CD1c-positive myeloid dendritic cell (primary cell): Measurements from ENCODE around the gene GYPC.
"Not testable (repeated sequence)": the region's sequence is repeated elsewhere in the genome, so short reads cannot be mapped to it uniquely, and the experiment has no call there.

Experiments used
- DNase-seq: peaks from one replicate; pipeline ENCODE4 v3.0.0-alpha.2; 2016; ENCODE audit errors: extremely low spot score

GYPC gene

DNA sequence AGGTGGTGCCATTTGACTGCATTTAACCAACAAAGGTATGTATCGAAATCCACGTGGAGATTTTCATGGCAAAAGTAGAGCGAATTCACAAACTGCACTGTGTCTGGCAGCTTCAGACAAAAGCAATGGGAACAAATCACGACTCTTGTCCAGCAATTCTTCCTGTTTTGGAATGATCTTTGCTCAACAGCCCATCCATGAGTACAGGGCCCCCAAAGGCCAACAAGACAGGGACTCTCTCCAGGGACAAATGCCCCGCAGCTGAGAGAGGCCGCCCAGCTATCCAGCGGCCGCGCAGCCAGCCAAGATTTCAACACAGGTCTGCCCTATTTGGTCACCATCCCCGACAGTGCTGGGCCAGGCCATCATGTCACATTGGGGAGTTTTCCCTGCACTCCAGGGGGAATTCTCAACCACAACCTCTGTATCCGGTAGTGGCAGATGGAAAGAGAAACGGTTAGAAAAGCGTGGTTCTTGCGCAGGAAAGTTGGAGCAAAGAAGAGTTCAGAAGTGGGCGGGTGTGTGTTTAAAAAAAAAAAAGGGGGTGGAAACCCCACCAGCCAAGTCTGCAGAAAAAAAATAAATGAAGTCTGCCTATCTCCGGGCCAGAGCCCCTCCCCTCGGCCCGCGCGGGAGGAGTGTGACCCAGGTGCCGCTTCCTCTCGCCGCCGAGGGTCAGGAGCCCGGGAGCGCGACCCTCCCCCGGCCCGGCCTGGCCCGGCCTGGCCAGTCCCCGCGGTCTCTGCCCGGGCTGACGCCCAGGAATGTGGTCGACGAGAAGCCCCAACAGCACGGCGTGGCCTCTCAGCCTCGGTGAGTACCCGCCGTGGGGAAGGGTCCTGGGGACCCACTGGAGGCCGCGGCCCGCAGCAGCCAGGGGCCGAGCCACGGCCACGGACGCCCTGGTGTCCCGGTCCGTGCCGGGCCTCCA is at the start of gene GYPC:
TSS of gene GYPC (plus strand) at position 659 of the 931 bp plus-strand sequence. CDS start at position 765, 106 bp downstream.
- DNase-seq, result peak; percentile 51

GRCh38 chr2:126614524-126615227 is 41.3 kb upstream of the GYPC start:
- DNase-seq, result no peak

DNA sequence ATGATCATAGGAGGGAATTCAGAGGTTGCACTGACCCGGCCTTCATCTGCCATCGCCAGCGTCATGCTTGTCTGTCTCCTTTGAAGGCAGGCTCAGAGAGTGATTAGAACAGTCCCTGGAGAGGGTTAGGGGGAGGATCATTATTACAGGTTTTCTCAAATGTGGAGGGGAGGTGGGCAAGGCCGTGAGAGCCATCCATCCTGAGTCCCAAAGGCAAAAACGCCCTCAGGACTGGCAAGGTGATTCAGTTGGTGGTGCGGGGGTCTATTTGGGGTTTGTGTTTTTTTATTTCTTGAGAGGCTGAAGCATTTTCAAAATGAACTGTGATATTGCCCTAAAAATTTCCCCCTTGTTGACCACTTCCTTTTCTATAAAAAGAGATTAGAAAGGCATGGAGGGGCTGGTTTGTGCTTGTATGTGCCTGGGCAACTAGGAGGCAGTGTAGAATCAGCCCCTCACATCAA is 39.3 kb upstream of the GYPC start:
- no peak for DNase-seq

- no peak for DNase-seq
These were observed 35.7 kb upstream of the GYPC start for GRCh38 chr2:126620302-126620701.

- no peak for DNase-seq
These were observed 33.0 kb upstream of the GYPC start for GRCh38 chr2:126623000-126623399.

GRCh38 chr2:126627643-126628042 is 28.3 kb upstream of the GYPC start:
- no peak for DNase-seq

DNA sequence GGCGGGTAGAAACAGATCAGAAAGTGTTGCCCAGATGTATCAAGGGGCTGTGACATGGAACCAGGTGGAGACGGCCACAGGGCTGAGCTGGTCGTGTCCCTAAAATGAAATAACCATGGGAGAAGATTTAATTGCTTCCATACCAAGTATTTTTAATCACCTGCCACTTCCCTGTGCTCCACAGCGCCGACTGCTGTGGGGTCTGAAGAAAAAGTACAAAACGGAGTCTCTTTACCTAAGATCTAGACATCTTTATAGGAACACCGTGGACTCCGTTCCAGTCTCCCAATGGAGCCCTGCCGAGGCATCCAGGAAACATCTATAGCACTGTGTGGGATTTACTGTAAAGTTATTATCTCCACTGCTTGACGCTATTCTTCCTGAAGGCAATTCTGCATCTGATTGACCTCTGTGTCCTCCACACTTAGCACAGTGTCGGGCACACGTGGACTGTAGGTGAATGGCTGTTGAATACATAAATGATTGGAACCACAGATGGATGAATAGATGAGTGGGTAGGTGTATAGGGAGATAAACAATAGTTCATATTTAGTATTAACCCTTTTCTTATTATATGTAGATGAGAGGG is 21.6 kb upstream of the GYPC start:
- no peak for DNase-seq

DNA sequence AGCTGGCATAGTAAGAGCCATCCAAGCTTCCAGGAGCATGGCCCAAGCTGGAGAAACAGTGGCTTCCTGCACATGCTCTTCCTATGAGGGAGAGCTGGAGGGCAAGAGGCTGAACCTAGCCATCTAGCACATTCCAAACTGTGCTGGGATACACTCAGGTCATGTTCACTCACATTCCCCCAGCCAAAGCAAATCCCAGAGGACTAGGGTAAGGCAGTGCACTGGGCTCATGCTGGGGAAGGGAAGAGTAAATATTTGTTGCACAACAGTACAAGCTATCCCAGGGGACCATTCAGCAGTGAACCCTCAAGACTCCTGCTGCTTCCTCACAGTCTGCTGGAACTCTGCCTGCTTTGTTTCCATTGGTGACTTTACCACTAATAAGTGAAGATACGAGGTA is 20.7 kb upstream of the GYPC start:
- DNase-seq, result no peak

DNA sequence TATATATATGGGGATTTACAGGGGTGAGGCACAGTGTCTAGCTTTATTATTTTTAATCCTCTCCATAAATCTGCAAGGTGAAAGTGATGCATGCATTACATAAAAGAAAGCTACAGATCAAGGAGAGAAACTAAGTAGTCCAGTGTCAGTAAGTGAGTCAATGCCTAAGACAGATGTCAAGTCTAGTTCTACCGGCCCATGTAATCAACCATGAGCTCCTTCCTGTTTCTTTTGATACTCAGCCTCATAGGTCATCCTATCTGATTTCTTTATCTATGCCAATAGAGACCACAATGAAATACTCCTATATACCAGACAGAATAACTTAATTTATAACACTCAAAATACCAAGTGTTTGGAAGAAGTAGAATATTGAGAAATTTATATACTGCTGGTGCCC is 20.2 kb upstream of the GYPC start:
- no peak for DNase-seq

- no peak for DNase-seq
These were observed 18.6 kb upstream of the GYPC start for GRCh38 chr2:126637386-126637785.

DNA sequence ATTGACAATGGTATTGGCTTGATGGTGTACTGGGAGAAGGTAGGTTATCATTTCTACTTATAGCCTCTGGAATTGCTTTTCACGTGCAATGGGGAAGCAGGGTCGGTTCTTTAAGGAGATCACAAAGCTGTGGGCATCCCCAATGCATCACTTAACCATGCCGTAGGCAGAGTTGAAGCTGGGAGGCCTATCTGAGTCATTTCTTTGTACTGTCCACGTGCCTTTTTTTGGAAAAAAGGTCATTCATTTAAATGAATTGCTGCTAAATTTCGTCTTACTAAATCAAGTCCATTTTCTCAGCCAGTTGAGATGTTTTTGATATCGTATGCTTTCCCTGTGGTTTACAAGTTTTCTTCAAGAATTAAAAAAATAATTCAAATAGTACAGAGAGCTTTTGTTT is 17.2 kb upstream of the GYPC start:
- no peak for DNase-seq

- DNase-seq, result no peak
These were observed 16.7 kb upstream of the GYPC start for GRCh38 chr2:126639276-126639675.

GRCh38 chr2:126641294-126641693 is 14.7 kb upstream of the GYPC start:
- DNase-seq, result not testable (repeated sequence)

GRCh38 chr2:126642031-126642430 is 13.9 kb upstream of the GYPC start:
- no peak for DNase-seq

- DNase-seq, result no peak
These were observed 12.5 kb upstream of the GYPC start for GRCh38 chr2:126643431-126643830.

- DNase-seq, result no peak
These were observed 12.0 kb upstream of the GYPC start for GRCh38 chr2:126643972-126644371.

- peak; percentile 82 for DNase-seq
These were observed 11.2 kb upstream of the GYPC start for GRCh38 chr2:126644630-126645191.

DNA sequence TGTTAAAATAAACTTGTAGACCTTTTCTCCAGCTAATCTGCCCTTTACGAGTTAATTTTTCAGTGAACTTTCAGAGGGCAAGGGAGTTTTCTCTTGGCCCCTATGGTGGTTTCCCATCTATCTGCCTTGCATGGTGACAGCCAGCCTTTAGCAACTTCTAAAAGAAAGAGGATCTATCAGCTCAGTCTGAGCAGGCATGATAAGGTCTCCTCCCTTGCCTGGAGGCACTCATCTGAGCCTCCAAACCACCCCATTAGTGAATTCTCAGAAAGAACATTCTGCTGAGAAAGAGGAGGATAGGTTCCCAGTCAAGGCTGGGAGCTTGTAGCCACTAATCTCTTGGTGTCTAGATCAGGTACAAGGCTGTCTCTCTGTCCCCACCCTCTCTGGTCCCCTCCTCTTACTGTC is 10.7 kb upstream of the GYPC start:
- no peak for DNase-seq

DNA sequence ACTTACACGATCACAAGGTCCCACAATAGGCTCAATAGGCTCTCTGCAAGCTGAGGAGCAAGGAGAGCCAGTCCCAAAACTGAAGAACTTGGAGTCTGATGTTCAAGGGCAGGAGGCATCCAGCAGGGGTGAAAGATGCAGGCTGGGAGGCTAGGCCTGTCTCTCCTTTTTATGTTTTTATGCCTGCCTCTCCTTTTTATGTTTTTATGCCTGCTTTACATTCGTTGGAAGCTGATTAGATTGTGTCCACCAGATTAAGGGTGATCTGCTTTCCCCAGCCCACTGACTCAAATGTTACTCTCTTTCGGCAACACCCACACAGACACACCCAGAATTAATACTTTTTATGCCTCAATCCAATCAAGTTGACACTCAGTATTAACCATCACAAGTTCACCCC is 9.9 kb upstream of the GYPC start:
- DNase-seq, result no peak

DNA sequence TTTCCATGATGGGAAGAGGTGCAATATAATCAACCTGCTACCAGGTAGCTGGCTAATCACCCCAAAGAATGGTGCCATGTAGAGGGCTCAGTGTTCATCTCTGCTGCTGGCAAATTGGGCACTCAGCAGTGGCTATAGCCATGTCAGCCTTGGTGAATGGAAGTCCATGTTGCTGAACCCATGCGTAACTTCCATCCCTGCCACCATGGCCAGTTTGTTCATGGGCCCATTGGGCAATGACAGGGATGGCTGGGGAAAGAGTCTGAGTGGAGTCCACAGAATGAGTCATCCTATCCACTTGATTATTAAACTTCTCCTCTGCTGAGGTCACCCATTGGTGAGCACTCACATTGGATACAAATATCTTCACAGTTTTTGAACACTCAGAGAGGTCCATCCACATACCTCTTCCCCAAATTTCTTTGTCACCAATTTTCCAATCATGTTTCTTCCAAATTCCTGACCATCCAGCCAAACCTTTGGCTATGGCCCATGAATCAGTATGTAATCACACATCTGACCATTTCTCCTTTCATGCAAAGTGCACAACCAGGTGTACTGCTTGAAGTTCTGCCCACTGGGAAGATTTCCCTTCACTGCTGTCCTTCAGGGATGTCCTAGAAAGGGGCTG is 8.1 kb upstream of the GYPC start:
- DNase-seq, result not testable (repeated sequence)

DNA sequence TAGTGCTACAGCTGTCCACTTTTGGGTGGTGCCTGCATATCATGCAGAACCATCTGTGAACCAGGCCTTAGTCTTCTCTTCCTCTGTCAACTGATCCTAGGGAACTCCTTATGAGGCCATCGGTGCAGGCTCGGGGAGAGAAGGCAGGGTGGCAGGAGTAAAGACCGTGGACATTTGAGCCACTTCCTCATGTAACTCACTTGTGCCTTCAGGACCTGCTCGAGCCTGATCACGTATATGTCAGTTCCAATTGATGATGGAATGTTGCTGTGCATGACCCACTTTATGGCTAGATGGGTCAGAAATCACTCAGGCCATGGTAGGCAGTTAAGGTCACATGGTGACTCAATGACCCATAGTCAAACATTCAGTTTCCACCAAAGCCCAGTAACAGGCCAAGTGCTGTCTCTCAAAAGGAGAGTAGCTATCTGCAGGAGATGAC is 7.6 kb upstream of the GYPC start:
- DNase-seq, result not testable (repeated sequence)

GRCh38 chr2:126649101-126649500 is 6.9 kb upstream of the GYPC start:
- DNase-seq, result no peak
